Measurements from ENCODE around the gene CDH5. TPM values are rescaled to one million over a fixed set of nuclear protein-coding genes. Genes with fewer than 3 reads are reported as not detected.

CDH5 gene
- total RNA-seq, 1 donor from 2014 or later: 1,308 TPM

- Mint-ChIP-seq H3K4me3 (ENCODE audit: unreplicated experiment) (no peak overlapping the region), H3K27me3 (ENCODE audit: unreplicated experiment) (peaks cover 32% of the 10 kb centered on the region), H3K4me1 (ENCODE audit: unreplicated experiment) (peaks cover 80% of the 10 kb centered on the region), H3K36me3 (ENCODE audit: low read depth, unreplicated experiment) (peaks cover 60% of the 10 kb centered on the region), H3K9me3 (ENCODE audit: unreplicated experiment) (no peaks in the 10 kb centered on the region), H3K27ac (ENCODE audit: unreplicated experiment) (peak overlapping the region; percentile 91)
- DNase-seq (ENCODE audit: low spot score): no peak
- no peak for TF ChIP-seq CTCF (IDR thresholded peaks at IDR 0.05; ENCODE audit: unreplicated experiment)
Measured at GRCh38 chr16:66377324-66377723, 10.8 kb downstream of the CDH5 start.

- TF ChIP-seq CTCF (IDR thresholded peaks at IDR 0.05; ENCODE audit: unreplicated experiment): no peak
- peak overlapping the region; percentile 82 for H3K4me3 Mint-ChIP-seq (ENCODE audit: unreplicated experiment)
Measured at GRCh38 chr16:66378741-66379570, 12.5 kb downstream of the CDH5 start.

GRCh38 chr16:66379571-66379941, 13.1 kb downstream of the CDH5 start:
- H3K27ac Mint-ChIP-seq (ENCODE audit: unreplicated experiment): peak overlapping the region; percentile 9
- peaks cover 36% of the 10 kb centered on the region for H3K27me3 Mint-ChIP-seq (ENCODE audit: unreplicated experiment)
- H3K36me3 Mint-ChIP-seq (ENCODE audit: low read depth, unreplicated experiment): peaks cover 61% of the 10 kb centered on the region
- peak overlapping the region; percentile 82 for H3K4me3 Mint-ChIP-seq (ENCODE audit: unreplicated experiment)
- no peak for TF ChIP-seq CTCF (IDR thresholded peaks at IDR 0.05; ENCODE audit: unreplicated experiment)
- DNase-seq (ENCODE audit: low spot score): no peak
- peaks cover 77% of the 10 kb centered on the region for H3K4me1 Mint-ChIP-seq (ENCODE audit: unreplicated experiment)
- H3K9me3 Mint-ChIP-seq (ENCODE audit: unreplicated experiment): no peaks in the 10 kb centered on the region

More at GRCh38 chr16:66378741-66379570, 12.5 kb downstream of the CDH5 start:
- Mint-ChIP-seq H3K27me3 (ENCODE audit: unreplicated experiment) (peaks cover 36% of the 10 kb centered on the region), H3K36me3 (ENCODE audit: low read depth, unreplicated experiment) (peaks cover 61% of the 10 kb centered on the region), H3K27ac (ENCODE audit: unreplicated experiment) (peak overlapping the region; percentile 79), H3K9me3 (ENCODE audit: unreplicated experiment) (no peaks in the 10 kb centered on the region), H3K4me1 (ENCODE audit: unreplicated experiment) (peaks cover 82% of the 10 kb centered on the region)
- no peak for DNase-seq (ENCODE audit: low spot score)

GRCh38 chr16:66380421-66380820, 13.9 kb downstream of the CDH5 start:
- Mint-ChIP-seq H3K4me3 (ENCODE audit: unreplicated experiment) (peak overlapping the region; percentile 82), H3K27ac (ENCODE audit: unreplicated experiment) (peak overlapping the region; percentile 67), H3K27me3 (ENCODE audit: unreplicated experiment) (peaks cover 36% of the 10 kb centered on the region), H3K4me1 (ENCODE audit: unreplicated experiment) (peaks cover 71% of the 10 kb centered on the region), H3K9me3 (ENCODE audit: unreplicated experiment) (no peaks in the 10 kb centered on the region), H3K36me3 (ENCODE audit: low read depth, unreplicated experiment) (peaks cover 63% of the 10 kb centered on the region)
- no peak for TF ChIP-seq CTCF (IDR thresholded peaks at IDR 0.05; ENCODE audit: unreplicated experiment)
- DNase-seq (ENCODE audit: low spot score): no peak

GRCh38 chr16:66381585-66382170, 15.2 kb downstream of the CDH5 start:
- Mint-ChIP-seq H3K4me1 (ENCODE audit: unreplicated experiment) (peaks cover 70% of the 10 kb centered on the region), H3K27ac (ENCODE audit: unreplicated experiment) (peak overlapping the region; percentile 99), H3K27me3 (ENCODE audit: unreplicated experiment) (peaks cover 37% of the 10 kb centered on the region), H3K36me3 (ENCODE audit: low read depth, unreplicated experiment) (peaks cover 65% of the 10 kb centered on the region), H3K9me3 (ENCODE audit: unreplicated experiment) (no peaks in the 10 kb centered on the region), H3K4me3 (ENCODE audit: unreplicated experiment) (peak overlapping the region; percentile 79)
- TF ChIP-seq CTCF (IDR thresholded peaks at IDR 0.05; ENCODE audit: unreplicated experiment): no peak
- no peak for DNase-seq (ENCODE audit: low spot score)
